ENCODE data around the gene PLSCR1.
"Not testable (repeated sequence)": the region's sequence is repeated elsewhere in the genome, so short reads cannot be mapped to it uniquely, and the experiment has no call there.

PLSCR1 gene

DNA sequence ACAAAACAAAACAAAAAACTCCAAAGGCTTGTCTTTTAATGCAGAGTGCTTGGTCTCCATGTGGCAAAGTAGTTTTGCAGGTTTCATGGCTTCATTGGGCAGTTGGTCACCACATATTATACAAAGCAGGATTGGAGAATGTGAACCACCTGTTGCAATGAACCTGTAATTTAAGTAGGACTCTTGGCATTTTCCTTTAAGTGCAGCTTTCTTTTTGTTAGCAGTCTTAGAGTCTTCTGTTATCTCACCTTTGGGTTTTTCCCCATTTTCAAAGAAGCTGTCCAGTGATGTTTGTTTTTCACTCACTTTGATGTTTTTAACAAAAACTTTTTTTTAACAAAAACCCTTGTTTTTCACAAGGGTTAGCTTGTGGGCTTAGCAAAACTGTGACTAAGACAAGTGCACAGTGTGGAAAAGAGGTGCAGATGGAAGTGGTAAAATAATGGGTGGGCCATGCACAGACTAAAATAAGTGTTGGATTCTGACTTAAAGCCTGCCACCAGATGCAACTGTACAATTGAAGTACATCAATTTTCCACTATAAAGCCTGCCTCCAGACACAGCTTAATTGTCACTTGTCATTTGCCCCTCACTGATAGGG lies 2.9 kb upstream of the PLSCR1 start:
- no peak for DNase-seq

DNA sequence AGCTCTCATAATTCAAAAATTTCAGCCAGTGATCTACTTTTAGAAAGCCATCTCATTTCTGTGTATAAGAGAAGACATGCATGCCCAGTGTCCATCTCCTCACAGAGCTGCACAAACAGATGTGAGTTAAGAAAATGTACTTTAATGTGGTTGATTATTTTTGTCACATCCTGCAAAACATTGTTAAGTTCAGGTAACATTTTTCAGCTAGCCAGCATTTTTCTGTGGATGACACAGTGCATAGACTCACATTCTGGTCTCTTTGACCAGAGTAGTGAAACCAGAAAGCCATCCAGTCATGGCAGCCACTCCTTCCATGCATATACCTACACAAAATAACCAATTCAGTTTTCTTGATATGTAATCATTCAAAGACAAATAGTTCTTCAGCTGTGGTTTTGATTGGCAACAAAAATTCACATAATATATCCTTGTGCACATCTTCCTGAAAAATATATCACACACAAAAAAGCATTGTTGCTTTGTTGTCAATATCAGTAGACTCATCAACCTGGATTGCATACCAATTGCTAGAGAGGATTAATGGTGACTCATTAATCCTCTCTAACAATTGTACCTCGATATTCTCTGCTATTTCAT lies 2.1 kb upstream of the PLSCR1 start:
- DNase-seq: no peak

DNA sequence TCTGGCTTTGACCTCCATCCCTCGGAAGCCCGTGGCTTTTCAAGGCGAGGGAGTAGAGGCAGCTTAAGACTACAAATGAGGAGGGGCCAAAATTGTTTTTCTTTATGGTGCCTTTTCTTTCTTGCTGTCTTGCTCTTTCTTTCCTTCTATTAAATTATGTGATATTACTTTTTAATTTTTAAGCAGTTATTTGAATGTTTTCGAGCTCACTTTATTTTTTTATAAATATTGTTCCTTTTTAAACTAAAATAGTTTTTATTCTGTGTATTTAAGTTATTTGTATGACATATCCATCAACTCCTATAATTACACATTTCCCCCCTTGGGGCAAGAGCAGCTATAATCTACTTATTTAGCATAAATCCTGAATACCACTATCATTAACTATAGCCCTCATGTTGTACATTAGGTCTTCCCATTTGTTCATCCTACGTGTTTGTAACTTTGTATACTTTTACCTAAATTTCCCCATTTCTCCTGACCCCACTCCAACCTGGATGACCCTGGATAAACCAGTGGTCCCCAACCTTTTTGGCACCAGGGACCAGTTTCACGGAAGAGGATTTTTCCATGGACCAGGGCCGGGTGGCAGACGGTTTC lies 622 bp upstream of the PLSCR1 start:
- DNase-seq: no peak

DNA sequence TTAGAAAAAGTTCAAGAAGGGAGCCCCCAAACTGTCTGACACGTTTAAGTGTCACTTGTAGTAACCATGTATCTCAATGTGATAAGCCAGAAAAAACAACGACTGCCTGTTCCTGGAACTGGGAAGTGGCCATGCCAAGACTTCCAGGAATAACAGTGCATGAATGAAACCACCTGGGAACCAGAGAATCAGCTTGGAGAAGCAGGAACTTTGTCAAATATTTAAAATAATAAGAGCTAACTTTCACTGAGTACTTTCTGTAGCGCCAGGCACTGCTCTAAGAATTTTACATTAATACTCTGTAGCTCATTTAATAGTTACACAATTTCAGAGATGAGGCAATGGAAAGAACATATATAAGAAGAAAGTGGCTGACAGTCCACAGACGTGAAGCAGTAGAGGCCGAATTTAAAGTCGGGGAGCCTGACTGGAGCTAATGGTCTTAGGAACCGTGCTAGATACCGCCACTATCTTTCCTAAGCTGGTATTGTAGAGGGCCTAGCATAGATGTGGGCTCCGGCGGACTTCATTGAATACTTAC lies 876 bp downstream of the PLSCR1 start:
- no peak for DNase-seq

- no peak for DNase-seq
These were observed 1.4 kb downstream of the PLSCR1 start for GRCh38 chr3:146542978-146543377.

DNA sequence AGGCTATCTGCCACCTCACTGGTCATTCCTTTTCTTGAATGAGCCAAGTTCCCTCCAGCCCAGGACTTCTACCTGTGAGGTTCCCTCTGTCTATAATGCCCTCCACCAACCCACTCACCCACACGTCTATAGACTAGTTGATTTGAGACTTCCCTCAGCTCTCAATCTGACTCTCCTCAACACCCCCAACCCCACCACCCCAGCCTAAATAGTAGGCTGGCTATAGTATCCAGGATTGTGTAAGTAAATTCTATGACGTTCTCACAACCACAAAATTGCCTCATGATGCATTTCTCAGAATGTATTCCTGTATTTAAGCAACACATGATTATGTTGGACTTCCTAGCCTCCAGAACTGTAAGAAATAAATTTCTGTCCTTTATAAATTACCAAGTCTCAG lies 2.2 kb downstream of the PLSCR1 start:
- DNase-seq: no peak

- DNase-seq: no peak
These were observed 3.4 kb downstream of the PLSCR1 start for GRCh38 chr3:146540978-146541377.

- DNase-seq: no peak
These were observed 4.2 kb downstream of the PLSCR1 start for GRCh38 chr3:146540236-146540635.

GRCh38 chr3:146539315-146539714 lies 5.1 kb downstream of the PLSCR1 start:
- no peak for DNase-seq

- DNase-seq: no peak
These were observed 6.8 kb downstream of the PLSCR1 start for GRCh38 chr3:146537603-146538002.

DNA sequence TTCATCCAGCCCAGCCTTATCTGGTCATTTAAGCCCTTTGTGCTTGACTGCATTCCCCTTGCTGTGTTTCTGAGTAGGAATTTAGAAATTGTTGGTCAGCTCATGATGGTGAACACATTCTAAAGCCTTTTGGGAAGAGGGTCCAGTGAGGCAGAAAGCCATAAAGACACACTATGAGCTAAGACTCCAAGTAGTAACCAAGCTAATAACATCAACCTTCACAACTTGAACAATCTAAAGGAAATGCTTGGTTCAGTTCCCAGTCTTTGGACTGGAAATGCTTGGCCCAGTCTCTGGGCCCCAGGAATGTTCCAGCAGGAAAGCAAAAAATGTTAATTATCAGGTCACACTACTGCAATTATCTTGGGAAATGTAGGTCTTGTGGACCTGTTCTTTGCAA lies 7.7 kb downstream of the PLSCR1 start:
- DNase-seq: no peak

DNA sequence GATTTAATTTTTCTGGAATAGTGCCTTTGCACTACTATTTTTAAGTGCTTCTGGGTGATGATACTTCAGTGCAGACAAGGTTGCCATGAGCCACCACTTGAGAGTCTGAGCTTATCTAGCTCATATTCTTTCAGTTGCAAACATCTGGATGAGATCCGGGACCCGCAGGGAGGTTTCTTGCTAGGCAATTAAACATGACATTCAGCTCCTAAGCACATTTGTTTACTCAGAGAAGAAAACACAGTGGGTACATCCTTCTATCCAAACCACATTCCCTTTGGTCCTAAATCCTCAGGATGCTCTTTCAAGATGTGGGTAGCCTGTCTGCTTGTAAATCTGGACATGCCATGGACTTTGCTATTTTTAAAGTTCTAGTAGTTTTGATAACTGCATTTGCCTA lies 12.0 kb downstream of the PLSCR1 start:
- DNase-seq: no peak

DNA sequence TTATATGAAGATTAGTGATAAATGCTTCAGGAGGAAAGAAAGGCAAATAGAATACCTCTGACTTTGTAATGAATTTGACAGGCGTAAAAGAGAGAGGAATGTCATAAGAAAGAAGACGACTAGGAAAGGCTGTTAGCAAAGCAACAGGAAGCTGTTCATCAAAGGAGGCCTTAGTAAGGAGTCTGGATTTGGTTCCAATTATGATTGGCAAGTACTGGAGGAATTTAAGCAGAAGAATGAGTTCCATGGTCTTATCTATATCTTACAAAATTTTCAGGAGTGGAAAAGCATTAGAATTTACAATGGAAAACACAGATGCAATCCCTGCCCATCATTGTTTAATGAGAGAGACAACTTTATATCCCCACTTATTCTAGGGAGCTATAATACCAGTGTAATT lies 13.8 kb downstream of the PLSCR1 start:
- DNase-seq: no peak

- DNase-seq: no peak
These were observed 15.4 kb downstream of the PLSCR1 start for GRCh38 chr3:146529021-146529420.

- DNase-seq: no peak
These were observed 19.4 kb downstream of the PLSCR1 start for GRCh38 chr3:146524961-146525360.

GRCh38 chr3:146523531-146523930 lies 20.9 kb downstream of the PLSCR1 start:
- DNase-seq: no peak

DNA sequence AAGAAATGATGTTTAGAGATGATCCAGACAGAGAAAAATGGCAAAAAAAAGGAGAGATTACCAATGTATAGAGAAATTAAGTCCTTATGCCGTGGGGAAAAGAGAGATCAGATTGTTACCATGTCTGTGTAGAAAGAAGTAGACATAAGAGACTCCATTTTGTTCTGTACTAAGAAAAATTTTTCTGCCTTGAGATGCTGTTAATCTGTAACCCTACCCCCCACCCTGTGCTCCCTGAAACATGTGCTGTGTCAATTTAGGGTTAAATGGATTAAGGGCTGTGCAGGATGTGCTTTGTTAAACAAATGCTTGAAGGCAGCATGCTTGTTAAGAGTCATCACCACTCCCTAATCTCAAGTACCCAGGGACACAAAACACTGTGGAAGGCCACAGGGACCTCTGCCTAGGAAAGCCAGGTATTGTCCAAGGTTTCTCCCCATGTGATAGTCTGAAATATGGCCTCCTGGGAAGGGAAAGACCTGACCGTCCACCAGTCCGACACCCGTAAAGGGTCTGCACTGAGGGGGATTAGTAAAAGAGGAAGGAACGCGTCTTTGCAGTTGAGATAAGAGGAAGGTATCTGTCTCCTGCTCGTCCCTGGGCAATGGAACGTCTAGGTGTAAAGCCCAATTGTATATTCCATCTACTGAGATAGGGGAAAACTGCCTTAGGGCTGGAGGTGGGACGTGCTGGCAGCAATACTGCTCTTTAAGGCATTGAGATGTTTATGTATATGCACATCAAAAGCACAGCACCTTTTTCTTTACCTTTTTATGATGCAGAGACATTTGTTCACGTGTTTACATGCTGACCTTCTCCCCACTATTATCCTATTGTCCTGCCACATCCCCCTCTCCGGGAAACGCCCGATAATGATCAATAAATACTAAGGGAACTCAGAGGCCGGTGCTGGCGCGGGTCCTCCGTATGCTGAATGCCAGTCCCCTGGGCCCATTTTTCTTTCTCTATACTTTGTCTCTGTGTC lies 21.9 kb downstream of the PLSCR1 start:
- not testable (repeated sequence) for DNase-seq

- DNase-seq: no peak
These were observed 23.0 kb downstream of the PLSCR1 start for GRCh38 chr3:146521394-146521793.

GRCh38 chr3:146519810-146520209 lies 24.6 kb downstream of the PLSCR1 start:
- DNase-seq: no peak

- no peak for DNase-seq
These were observed 26.5 kb downstream of the PLSCR1 start for GRCh38 chr3:146517684-146518435.

DNA sequence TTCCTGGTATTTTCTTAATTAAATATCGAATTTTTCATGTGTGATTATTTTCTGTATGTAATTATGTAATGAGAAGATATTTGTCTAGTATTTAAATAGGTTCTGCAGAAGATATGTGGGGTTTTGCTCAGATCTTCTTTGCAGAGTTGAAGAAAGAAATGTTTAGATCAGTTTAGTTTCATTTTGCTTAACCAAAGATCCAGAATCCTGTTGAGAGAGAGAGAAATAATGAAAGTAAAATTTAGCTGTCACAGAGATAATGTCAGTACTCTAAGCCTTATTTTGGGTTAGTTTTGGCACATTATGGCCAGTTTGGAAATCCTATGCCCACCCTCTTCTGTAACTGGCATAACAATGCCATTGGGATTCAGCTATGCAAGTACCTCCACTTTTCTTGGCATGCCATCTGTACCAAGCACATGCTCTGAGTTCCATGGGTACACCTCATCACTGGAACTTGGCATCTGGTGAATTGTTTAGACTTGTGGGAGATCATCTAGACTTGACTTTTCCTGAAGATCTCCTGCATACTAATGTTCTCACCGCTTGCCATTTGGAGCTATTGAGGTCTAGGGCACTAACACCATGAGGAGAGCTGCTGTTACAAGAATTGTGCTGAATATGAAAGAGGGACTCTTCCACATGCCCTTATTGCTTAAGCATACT lies 30.9 kb downstream of the PLSCR1 start:
- DNase-seq: no peak
